Measurements from ENCODE around the gene VSIG2. TPM values are rescaled to one million over a fixed set of nuclear protein-coding genes. Genes with fewer than 3 reads are reported as not detected.

VSIG2 gene, protein sequence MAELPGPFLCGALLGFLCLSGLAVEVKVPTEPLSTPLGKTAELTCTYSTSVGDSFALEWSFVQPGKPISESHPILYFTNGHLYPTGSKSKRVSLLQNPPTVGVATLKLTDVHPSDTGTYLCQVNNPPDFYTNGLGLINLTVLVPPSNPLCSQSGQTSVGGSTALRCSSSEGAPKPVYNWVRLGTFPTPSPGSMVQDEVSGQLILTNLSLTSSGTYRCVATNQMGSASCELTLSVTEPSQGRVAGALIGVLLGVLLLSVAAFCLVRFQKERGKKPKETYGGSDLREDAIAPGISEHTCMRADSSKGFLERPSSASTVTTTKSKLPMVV
- not detected in 2 replicates for total RNA-seq

DNA sequence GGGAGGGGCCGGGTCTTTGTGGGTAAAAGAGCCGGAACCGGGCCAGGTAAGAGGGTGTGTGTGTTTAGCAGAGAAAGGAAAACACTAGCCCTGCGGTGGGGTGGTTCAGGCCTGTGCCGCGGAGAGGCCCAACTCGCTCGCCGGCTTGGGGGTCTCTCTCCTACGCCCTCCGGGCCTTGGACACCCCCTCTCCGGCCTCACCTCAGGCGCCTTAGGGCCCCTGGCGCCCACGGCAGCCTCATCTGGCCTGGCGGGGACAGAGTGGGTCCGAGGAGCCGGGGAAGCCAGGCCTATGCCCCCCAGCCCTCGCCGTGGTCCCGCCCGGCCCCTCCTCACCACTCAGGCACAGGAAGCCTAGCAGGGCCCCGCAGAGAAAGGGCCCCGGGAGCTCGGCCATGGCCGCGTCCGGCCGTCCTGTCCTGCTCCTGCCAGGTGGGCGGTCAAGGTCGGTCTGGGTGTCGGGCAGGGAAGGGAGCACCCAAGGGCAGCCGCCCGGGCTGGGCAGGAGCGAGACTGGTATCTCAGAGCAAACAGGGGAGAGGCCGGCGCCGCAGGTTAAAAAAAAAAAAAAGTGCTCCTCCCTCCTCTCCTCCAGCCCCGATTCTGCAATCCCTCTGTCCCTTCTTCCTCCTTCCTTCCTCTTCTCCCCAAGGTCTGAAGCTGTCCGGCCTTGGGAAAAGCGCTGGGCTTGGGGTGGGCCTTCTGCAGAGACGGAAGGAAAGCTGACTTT is at the start of gene VSIG2:
Gene VSIG2, minus strand, starts transcription at position 515 of the 730 bp plus-strand sequence. Its CDS starts 118 bp downstream, at position 397.

DNA sequence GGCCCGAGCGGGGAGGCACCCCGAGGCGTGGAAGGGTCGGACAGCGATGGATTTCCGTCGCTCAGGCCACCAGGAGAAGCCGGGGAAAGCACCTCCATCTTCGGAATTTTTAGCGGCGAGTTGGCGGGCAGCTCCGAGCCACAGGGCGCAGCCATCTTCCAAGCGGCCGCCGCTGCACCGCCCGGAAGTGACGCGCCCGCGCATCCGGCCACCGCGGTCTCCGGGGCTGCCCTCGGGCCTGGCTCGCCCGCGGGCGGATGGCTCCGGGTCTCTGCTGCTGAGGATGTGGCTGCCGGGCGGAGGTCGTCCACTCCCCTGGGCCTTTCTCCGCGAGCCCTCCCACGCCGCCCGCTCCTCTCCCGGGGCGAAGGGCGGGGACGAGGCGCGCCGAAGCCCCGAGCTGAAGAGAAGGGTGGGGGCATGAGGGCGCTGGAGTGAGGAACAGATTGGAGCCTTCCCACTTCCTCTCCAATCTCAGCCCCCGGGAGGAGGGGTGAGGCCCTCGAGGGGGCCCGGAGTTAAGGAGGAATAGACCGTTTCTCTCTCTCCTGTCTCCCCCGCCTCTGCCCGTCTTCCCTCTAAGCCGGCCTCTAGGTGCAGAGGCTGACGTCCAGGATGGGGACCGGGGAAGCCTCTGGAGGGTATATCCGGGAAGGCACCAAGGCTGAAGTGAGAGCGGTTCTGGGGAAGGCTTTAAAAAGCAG is 48.3 kb upstream of the VSIG2 start, which contains the start of gene MSANTD2:
Gene MSANTD2, minus strand, starts transcription at position 181 of the 704 bp plus-strand sequence. Its CDS starts 26 bp downstream, at position 155.

DNA sequence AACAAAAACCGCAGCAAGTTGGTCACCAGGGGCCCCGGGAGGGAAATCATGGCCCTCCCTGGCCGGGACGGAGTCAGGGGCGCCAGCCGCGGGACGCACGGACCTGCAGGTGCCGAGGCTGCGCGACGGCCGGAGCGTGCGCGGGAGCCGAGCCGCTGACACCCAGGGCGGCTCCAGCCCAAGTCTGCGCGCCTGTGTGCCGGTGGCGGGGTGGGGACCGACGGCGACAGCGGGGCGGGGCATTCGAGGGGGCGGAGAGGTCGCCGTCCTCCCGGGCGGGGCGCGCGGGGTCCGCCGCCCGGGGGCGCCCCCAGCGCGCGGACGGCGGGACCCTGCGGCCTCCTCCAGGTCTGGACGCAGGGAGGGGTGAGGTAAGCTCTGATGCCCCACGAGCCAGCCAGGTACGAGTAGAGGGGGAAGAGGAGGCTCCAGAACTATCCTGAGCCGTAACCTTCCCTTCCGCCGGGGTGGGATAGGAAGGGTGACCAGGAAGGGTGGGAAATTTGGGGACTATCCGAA is 10.1 kb upstream of the VSIG2 start, which contains the start of gene ESAM:
Gene ESAM, minus strand, starts transcription at position 186 of the 519 bp plus-strand sequence. Its CDS starts 136 bp downstream, at position 50.

DNA sequence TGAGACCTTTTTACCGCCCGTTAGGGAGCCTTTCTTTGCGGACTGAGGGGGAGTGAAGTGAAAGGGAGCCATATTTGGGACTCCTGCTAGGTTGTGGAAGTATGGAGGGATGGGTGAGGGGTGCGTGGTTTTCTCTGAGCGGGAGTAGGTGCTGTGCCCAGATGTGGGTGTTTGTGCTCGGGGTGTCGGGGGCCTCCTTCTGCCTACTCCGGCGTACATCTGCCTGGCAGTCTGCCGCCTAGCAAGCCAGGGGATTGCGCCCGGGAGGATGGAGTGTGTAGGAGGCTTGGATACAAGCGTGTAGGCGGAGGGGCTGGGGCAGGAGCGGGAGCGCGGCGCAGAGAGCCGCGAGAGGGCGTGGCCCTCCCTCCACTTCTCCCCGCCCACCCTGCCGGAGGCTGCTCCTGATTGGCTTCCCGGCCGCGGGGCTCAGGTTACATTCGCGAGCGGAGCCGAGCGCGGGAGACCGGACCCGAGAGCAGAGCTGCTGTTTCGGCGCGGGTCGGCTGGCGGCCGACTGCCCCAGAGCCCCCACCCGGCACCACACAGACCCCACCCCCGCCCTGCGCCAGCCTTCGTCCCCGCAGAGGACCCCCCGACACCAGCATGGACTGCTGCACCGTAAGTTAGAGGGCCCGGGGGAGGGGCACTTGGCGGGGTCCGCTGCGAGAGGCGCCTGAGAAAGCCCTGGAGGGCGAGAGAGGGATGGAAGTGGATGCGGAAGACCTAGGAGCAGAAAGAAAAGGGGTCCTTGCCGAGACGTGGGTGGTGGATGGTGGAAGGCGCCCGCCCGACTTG is 12.4 kb downstream of the VSIG2 start, which contains the start of gene NRGN:
Gene NRGN, plus strand, starts transcription at position 464 of the 798 bp plus-strand sequence. Its CDS starts 143 bp downstream, at position 607.

Other genes starting within 250 kb of the VSIG2 start
- not detected in 2 replicates for gene OR8B12, start 208.6 kb downstream of the VSIG2 start, total RNA-seq
- not detected in 2 replicates for gene OR8A1, start 182.3 kb downstream of the VSIG2 start, total RNA-seq
- not detected in 2 replicates for gene PANX3, start 140.8 kb downstream of the VSIG2 start, total RNA-seq
- gene TBRG1, start 129.4 kb downstream of the VSIG2 start, total RNA-seq: 18.7 and 22.3 TPM in 2 replicates
- 37.9 and 40.4 TPM in 2 replicates for gene SIAE, start 78.5 kb downstream of the VSIG2 start, total RNA-seq
- 1.7 and 2.1 TPM in 2 replicates for gene SPA17, start 78.4 kb downstream of the VSIG2 start, total RNA-seq
- 0.39 TPM in 1 of 2 replicates, not detected in the other for gene NRGN, start 12.3 kb downstream of the VSIG2 start, total RNA-seq
- 8.5 and 10.4 TPM in 2 replicates for gene ESAM, start 10.0 kb upstream of the VSIG2 start, total RNA-seq
- 6.0 and 10.4 TPM in 2 replicates for gene MSANTD2, start 48.2 kb upstream of the VSIG2 start, total RNA-seq
- gene ROBO3, start 113.2 kb upstream of the VSIG2 start, total RNA-seq: 4.4 and 5.5 TPM in 2 replicates
- 3.9 and 11.8 TPM in 2 replicates for gene ROBO4, start 145.6 kb upstream of the VSIG2 start, total RNA-seq
- not detected in 2 replicates for gene HEPN1, start 167.0 kb upstream of the VSIG2 start, total RNA-seq
- not detected in 2 replicates for gene HEPACAM, start 183.8 kb upstream of the VSIG2 start, total RNA-seq
- 0.56 and 0.64 TPM in 2 replicates for gene CCDC15, start 201.9 kb upstream of the VSIG2 start, total RNA-seq

Data from cardiac ventricle fibroblast (primary cell).